Fibroblast of mammary gland (primary cell): ENCODE measurements around the gene DDAH2.
A peak's percentile ranks its signal among the peaks of the same experiment; 100 is the strongest.

Experiments used
- DNase-seq: peaks from one replicate; pipeline ENCODE4 v3.0.0-alpha.2; 2010; ENCODE audit warnings: low read depth
- H3K4me3 ChIP-seq: 2 replicates; pipeline ENCODE4 v1.5.1; 2011; ENCODE audit warnings: low read depth, mild to moderate bottlenecking, low read length, moderate library complexity; ENCODE audit not compliant: control insufficient read depth
- CTCF ChIP-seq: conservative IDR thresholded peaks from 2 replicates; pipeline ENCODE4 v1.5.1; 2011; ENCODE audit warnings: low read depth, low read length, inconsistent platforms; ENCODE audit not compliant: control insufficient read depth, insufficient read depth

The DDAH2 gene

DNA sequence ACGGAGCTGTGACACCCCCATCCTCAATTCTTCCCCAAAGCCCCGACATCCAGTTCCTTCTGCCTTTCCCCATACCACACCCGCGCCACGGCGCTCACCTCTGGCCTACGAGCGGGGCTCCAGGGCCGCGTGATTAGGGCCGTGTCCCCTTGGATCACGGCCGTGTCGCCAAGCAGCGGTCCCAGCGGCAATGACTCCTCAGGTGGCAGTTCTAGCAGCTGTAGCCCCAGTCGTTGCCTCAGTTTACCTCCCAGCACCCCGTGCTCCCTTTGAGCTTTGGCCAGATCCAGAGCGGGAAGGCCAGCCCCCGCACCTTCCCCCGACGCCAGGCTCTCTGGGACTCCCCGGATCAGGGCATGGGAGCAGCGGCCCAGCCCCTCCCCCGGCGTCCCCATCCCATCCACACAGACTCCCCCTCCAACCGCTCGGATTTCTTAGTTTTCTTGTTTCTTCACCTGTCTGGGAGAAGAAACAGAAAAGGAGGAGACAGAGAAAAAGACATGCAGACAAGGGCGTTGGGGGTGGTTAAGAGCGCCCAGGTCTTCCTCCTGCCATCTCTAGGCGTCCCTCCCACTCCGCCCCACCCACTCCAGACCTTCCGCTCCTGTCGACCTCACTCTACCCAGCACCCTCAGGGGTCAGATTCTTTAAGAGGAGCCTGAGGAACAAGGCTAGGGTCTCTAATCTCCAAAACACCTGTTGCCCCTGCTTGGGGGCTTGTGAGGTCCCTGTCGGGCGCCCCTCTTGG lies at the start of gene DDAH2:
TSS of gene DDAH2 (minus strand) at position 533 of the 748 bp plus-strand sequence. CDS start at position 395, 138 bp downstream.
- H3K4me3 ChIP-seq, result peak within 1 kb of the TSS; percentile 71
- peak; percentile 36 for TF ChIP-seq CTCF
- no peak for DNase-seq

DNA sequence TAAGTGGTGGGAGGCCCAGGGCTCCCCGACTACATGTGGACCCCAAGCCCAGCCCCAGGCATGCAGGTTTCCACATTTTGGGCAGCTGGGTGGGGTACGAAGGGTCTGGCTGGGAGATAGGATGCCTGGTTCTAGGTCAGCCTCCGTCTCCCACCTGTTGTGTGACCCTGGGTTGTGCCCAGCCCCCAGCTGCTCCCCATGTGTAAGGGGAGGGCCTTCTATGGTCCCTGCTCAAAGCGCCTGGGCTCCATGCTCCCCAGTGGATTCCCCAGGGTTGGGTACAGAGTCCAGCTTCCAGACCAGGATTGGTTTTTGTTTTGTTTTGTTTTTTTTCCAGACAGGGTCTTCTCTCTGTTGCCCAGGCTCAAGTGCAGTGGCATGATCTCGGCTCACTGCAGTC lies 49.1 kb upstream of the DDAH2 start:
- no peak for DNase-seq
- no peak for TF ChIP-seq CTCF
- H3K4me3 ChIP-seq, result no peak overlapping the region

- H3K4me3 ChIP-seq, result no peak overlapping the region
- no peak for DNase-seq
- no peak for TF ChIP-seq CTCF
Measured at GRCh38 chr6:31777667-31778050, 48.6 kb upstream of the DDAH2 start.

DNA sequence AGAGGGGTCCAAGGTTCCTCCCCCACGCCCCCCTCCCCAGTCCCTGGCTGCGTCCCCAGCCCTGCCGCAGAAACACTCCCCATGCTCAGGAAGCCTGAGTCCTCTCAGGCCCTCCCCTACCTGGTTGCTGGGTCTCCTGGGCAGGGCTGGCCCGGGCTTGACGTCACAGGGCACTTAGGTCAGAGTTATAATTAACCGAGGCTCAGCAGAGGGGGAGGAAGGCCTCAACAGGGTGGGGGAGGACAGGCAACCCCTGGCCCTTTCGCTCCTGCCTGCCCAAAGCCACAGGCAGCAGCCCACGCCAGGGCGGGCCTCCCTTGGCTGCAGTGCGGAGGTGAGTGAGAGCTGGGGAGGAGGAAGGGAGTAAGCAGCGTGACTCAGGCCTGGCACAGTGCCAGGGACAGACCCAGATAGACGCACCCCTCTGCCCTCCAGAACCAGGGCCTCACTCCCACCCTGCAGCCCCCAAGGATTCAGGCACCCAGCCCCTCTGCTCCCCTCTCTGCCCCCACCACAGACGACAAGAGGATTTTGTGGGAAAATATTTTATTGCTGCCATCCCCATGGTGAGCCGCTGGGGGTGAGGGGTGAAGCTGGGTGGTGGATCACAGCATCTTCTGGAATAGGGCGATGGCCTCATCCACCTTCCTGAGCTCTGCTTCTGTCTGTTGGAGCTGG lies 48.0 kb upstream of the DDAH2 start, which contains the start of gene VWA7:
TSS of gene VWA7 (minus strand) at position 340 of the 678 bp plus-strand sequence. CDS start 549 bp downstream, outside the sequence.
- no peak within 1 kb of the TSS for H3K4me3 ChIP-seq
- TF ChIP-seq CTCF, result no peak
- DNase-seq, result peak; percentile 83

DNA sequence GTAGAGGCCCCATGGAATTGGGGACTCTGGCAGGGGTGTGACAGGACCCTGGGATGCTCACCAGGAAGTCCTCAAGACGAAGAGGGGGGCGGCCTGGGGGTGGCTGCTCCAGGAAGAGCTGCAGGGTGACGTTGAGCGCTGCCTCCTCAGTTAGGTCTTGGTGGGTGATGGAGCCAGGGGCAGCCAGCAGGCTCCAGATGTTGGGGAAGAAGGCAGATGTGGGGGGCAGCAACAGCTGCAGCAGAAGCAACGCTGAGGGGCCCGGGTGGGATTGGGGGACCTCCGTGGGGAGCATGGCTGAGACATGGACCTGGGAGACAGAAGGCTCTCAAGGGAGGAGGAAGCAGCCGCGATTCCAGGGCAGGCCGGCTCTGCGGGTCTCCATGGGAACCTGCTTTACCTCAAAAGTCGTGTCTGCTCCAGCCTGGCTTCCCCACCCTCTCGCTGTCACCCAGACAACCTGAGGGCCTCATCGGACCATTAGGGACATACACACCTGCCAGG lies 47.4 kb upstream of the DDAH2 start:
- no peak for DNase-seq
- no peak for TF ChIP-seq CTCF
- H3K4me3 ChIP-seq, result no peak overlapping the region

GRCh38 chr6:31775633-31776484 lies 46.8 kb upstream of the DDAH2 start:
- no peak for TF ChIP-seq CTCF
- no peak overlapping the region for H3K4me3 ChIP-seq
- no peak for DNase-seq
